Measurements from ENCODE around the gene NCAPG2.

Gene NCAPG2

GRCh38 chr7:158738841-158739240 is 34.2 kb upstream of the NCAPG2 start:
- no peak overlapping the region for H3K4me3 Mint-ChIP-seq
- H3K27me3 Mint-ChIP-seq (ENCODE audit: low read depth): no peaks in the 10 kb centered on the region

GRCh38 chr7:158737064-158737695 is 32.6 kb upstream of the NCAPG2 start:
- peak overlapping the region; percentile 12 to 94 (median 79) for H3K27ac Mint-ChIP-seq
- no peak for TF ChIP-seq CTCF (IDR thresholded peaks at IDR 0.05; ENCODE audit: unreplicated experiment in 3 of 3)
- H3K4me3 Mint-ChIP-seq: no peak overlapping the region
- no peaks in the 10 kb centered on the region for H3K9me3 Mint-ChIP-seq
- H3K27me3 Mint-ChIP-seq (ENCODE audit: low read depth): no peaks in the 10 kb centered on the region
- no peaks in the 10 kb centered on the region for H3K4me1 Mint-ChIP-seq
- peaks cover 55% of the 10 kb centered on the region for H3K36me3 Mint-ChIP-seq (ENCODE audit: low read depth)

More at GRCh38 chr7:158738841-158739240, 34.2 kb upstream of the NCAPG2 start:
- Mint-ChIP-seq H3K36me3 (ENCODE audit: low read depth) (peaks cover 64% of the 10 kb centered on the region), H3K4me1 (no peaks in the 10 kb centered on the region), H3K27ac (no peak overlapping the region), H3K9me3 (no peaks in the 10 kb centered on the region)
- no peak for TF ChIP-seq CTCF (IDR thresholded peaks at IDR 0.05; ENCODE audit: unreplicated experiment in 3 of 3)

- H3K36me3 Mint-ChIP-seq (ENCODE audit: low read depth): peaks cover 51% of the 10 kb centered on the region
- peak overlapping the region in 1 of 3 experiments; percentile 65 for H3K27ac Mint-ChIP-seq
- H3K9me3 Mint-ChIP-seq: no peaks in the 10 kb centered on the region
- H3K4me3 Mint-ChIP-seq: no peak overlapping the region
- H3K27me3 Mint-ChIP-seq (ENCODE audit: low read depth): no peaks in the 10 kb centered on the region
- H3K4me1 Mint-ChIP-seq: peaks cover under 1% of the 10 kb centered on the region
- TF ChIP-seq CTCF (IDR thresholded peaks at IDR 0.05; ENCODE audit: unreplicated experiment in 3 of 3): no peak
These were observed 31.3 kb upstream of the NCAPG2 start for GRCh38 chr7:158735935-158736334.

- Mint-ChIP-seq H3K27me3 (ENCODE audit: low read depth) (no peaks in the 10 kb centered on the region), H3K9me3 (no peaks in the 10 kb centered on the region), H3K27ac (no peak overlapping the region), H3K4me1 (peaks cover 9% of the 10 kb centered on the region), H3K36me3 (ENCODE audit: low read depth) (peaks cover 48% of the 10 kb centered on the region), H3K4me3 (no peak overlapping the region)
- TF ChIP-seq CTCF (IDR thresholded peaks at IDR 0.05; ENCODE audit: unreplicated experiment in 3 of 3): no peak
These were observed 30.3 kb upstream of the NCAPG2 start for GRCh38 chr7:158734861-158735260.

- Mint-ChIP-seq H3K4me3 (no peak overlapping the region), H3K27ac (no peak overlapping the region), H3K9me3 (no peaks in the 10 kb centered on the region), H3K27me3 (ENCODE audit: low read depth) (no peaks in the 10 kb centered on the region), H3K4me1 (peaks cover 9% of the 10 kb centered on the region), H3K36me3 (ENCODE audit: low read depth) (peaks cover 49% of the 10 kb centered on the region)
- no peak for TF ChIP-seq CTCF (IDR thresholded peaks at IDR 0.05; ENCODE audit: unreplicated experiment in 3 of 3)
These were observed 29.3 kb upstream of the NCAPG2 start for GRCh38 chr7:158733775-158734494.

- Mint-ChIP-seq H3K27ac (no peak overlapping the region), H3K4me3 (no peak overlapping the region), H3K27me3 (ENCODE audit: low read depth) (no peaks in the 10 kb centered on the region), H3K4me1 (peaks cover 9% of the 10 kb centered on the region), H3K9me3 (no peaks in the 10 kb centered on the region), H3K36me3 (ENCODE audit: low read depth) (peaks cover 42% of the 10 kb centered on the region)
- TF ChIP-seq CTCF (IDR thresholded peaks at IDR 0.05; ENCODE audit: unreplicated experiment in 3 of 3): no peak
These were observed 28.6 kb upstream of the NCAPG2 start for GRCh38 chr7:158733220-158733519.

All from nephron (organoid).